ENCODE data around the gene HSPB2.
A peak's percentile ranks its signal among the peaks of the same experiment; 100 is the strongest.

The HSPB2 gene

GRCh38 chr11:111913997-111914396 lies 1.5 kb downstream of the HSPB2 start:
- peak; percentile 47 for DNase-seq (ENCODE audit: low read depth)
- no peak for TF ChIP-seq CTCF (IDR thresholded peaks at IDR 0.05; ENCODE audit: insufficient read depth, low read depth, low read length, missing control alignments)
- no peak overlapping the region for H3K4me3 ChIP-seq (ENCODE audit: low read length)

- no peak for DNase-seq (ENCODE audit: low read depth)
- TF ChIP-seq CTCF (IDR thresholded peaks at IDR 0.05; ENCODE audit: insufficient read depth, low read depth, low read length, missing control alignments): no peak
- no peak overlapping the region for H3K4me3 ChIP-seq (ENCODE audit: low read length)
Measured at GRCh38 chr11:111916768-111917167, 4.2 kb downstream of the HSPB2 start.

- no peak for TF ChIP-seq CTCF (IDR thresholded peaks at IDR 0.05; ENCODE audit: insufficient read depth, low read depth, low read length, missing control alignments)
- no peak for DNase-seq (ENCODE audit: low read depth)
- no peak overlapping the region for H3K4me3 ChIP-seq (ENCODE audit: low read length)
Measured at GRCh38 chr11:111917312-111917711, 4.8 kb downstream of the HSPB2 start.

- H3K4me3 ChIP-seq (ENCODE audit: low read length): no peak overlapping the region
- no peak for DNase-seq (ENCODE audit: low read depth)
- no peak for TF ChIP-seq CTCF (IDR thresholded peaks at IDR 0.05; ENCODE audit: insufficient read depth, low read depth, low read length, missing control alignments)
Measured at GRCh38 chr11:111917788-111918187, 5.3 kb downstream of the HSPB2 start.

GRCh38 chr11:111918390-111919256 lies 6.1 kb downstream of the HSPB2 start, which contains the start of gene C11orf52:
TSS of gene C11orf52 (plus strand) at chr11:111918913. CDS start at chr11:111918973, 60 bp downstream.
- peak; percentile 17 for TF ChIP-seq CTCF (IDR thresholded peaks at IDR 0.05; ENCODE audit: insufficient read depth, low read depth, low read length, missing control alignments)
- peak within 1 kb of the TSS; percentile 34 for H3K4me3 ChIP-seq (ENCODE audit: low read length)
- peak; percentile 88 for DNase-seq (ENCODE audit: low read depth)

GRCh38 chr11:111920908-111921307 lies 8.4 kb downstream of the HSPB2 start:
- no peak for DNase-seq (ENCODE audit: low read depth)
- TF ChIP-seq CTCF (IDR thresholded peaks at IDR 0.05; ENCODE audit: insufficient read depth, low read depth, low read length, missing control alignments): no peak
- no peak overlapping the region for H3K4me3 ChIP-seq (ENCODE audit: low read length)
